ENCODE data around the gene PKMYT1. TPM values are rescaled to one million over a fixed set of nuclear protein-coding genes. Genes with fewer than 3 reads are reported as not detected.
"Not testable (repeated sequence)": the region's sequence is repeated elsewhere in the genome, so short reads cannot be mapped to it uniquely, and the experiment has no call there.

The PKMYT1 gene
- total RNA-seq, 4 donors from 2014 or later = 1.6 to 1.7 TPM; not detected in 2

DNA sequence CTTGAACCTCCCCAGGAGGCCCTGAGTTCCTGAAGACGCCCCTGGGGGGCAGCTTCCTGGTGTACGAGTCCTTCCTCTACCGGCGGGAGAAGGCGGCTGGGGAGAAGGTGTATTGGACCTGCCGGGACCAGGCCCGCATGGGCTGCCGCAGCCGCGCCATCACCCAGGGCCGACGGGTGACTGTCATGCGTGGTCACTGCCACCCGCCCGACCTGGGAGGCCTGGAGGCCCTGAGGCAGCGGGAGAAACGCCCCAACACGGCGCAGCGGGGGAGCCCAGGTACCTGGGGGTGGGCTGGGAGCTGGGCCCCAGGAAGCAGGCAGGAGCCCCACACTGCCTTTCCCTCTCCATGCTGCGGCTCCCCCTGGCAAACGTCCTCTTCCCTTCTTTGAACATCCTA is 46.5 kb downstream of the PKMYT1 start:
- H3K27me3 ChIP-seq = no peaks in the 10 kb centered on the region
- TF ChIP-seq EP300 (IDR thresholded peaks at IDR 0.05) (no peak), POLR2AphosphoS5 (IDR thresholded peaks at IDR 0.05) (no peak), POLR2A (IDR thresholded peaks at IDR 0.05) (no peak), CTCF (IDR thresholded peaks at IDR 0.05) (no peak)
- no peak overlapping the region for H3K4me3 ChIP-seq
- H3K36me3 ChIP-seq = peaks cover 0 to 94% of the 10 kb centered on the region in 2 donors
- no peaks in the 10 kb centered on the region for H3K9me3 ChIP-seq
- H3K27ac ChIP-seq = no peak overlapping the region
- ATAC-seq = no peak
- 73% methylated on average over 4 of the region's 22 CpGs; no CpG with 5 or more reads in 1 of the 2 donors for WGBS, 2 donors (ENCODE audit: low coverage in 1 of 2)
- no peaks in the 10 kb centered on the region for H3K4me1 ChIP-seq

DNA sequence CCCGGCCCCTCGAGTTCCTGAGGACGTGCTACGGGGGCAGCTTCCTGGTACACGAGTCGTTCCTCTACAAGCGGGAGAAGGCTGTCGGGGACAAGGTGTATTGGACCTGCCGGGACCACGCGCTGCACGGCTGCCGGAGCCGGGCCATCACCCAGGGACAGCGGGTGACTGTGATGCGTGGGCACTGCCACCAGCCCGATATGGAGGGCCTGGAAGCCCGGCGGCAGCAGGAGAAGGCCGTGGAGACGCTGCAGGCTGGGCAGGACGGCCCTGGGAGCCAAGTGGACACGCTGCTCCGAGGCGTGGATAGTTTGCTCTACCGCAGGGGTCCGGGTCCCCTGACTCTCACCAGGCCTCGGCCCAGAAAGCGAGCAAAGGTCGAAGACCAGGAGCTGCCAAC is 47.1 kb downstream of the PKMYT1 start:
- Histone ChIP-seq H3K9me3 (no peaks in the 10 kb centered on the region), H3K4me1 (no peaks in the 10 kb centered on the region), H3K4me3 (no peak overlapping the region), H3K27me3 (no peaks in the 10 kb centered on the region), H3K36me3 (peaks cover 0 to 91% of the 10 kb centered on the region in 2 donors), H3K27ac (no peak overlapping the region)
- WGBS, 2 donors (ENCODE audit: low coverage in 1 of 2) = no CpG with 5 or more reads among the region's 30 CpGs
- ATAC-seq = no peak
- TF ChIP-seq POLR2A (IDR thresholded peaks at IDR 0.05) = no peak
- TF ChIP-seq EP300 (IDR thresholded peaks at IDR 0.05) = no peak

DNA sequence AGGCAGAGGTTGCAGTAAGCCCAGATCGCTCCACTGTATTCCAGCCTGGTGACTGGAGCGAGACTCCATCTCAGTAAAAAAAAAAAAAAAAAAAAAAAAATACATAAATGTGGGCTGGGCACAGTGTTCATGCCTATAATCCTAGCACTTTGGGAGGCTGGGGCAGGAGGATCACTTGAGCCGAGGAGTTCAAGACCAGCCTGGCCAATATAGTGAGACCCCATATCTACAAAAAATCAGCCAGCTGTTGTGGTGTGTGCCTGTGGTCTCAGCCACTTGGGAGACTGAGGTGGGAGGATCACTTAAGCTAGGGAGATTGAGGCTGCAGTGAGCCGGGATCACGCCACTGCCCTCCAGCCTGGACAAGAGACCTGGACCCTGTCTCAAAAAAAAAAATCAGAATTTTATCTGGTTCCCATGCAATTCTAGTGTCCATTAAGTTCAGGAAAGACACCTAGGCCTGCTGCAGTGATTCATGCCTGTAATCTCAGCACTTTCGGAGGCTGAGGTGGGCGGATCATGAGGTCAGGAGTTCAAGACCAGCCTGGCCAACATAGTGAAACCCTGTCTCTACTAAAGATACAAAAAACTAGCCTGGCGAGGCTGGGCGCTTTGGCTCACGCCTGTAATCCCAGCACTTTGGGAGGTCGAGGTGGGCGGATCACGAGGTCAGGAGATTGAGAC is 48.9 kb downstream of the PKMYT1 start:
- Histone ChIP-seq H3K36me3 (peaks cover 0 to 73% of the 10 kb centered on the region in 2 donors), H3K4me1 (peaks cover 0 to 12% (median 0%) of the 10 kb centered on the region in 3 donors)
- not testable (repeated sequence) for H3K9me3 ChIP-seq, H3K27me3 ChIP-seq, ATAC-seq, H3K4me3 ChIP-seq, H3K27ac ChIP-seq
- 81 to 100% methylated on average over 2 to 6 of the region's 13 CpGs for WGBS, 2 donors (ENCODE audit: low coverage in 1 of 2)

- TF ChIP-seq EP300 (IDR thresholded peaks at IDR 0.05) = no peak
- TF ChIP-seq POLR2A (IDR thresholded peaks at IDR 0.05) = no peak
- no peak for TF ChIP-seq CTCF (IDR thresholded peaks at IDR 0.05)
- no peak for TF ChIP-seq POLR2AphosphoS5 (IDR thresholded peaks at IDR 0.05)
- H3K36me3 ChIP-seq = peaks cover 0 to 62% of the 10 kb centered on the region in 2 donors
- no CpG with 5 or more reads among the region's 15 CpGs for WGBS, 2 donors (ENCODE audit: low coverage in 1 of 2)
These were observed 50.0 kb downstream of the PKMYT1 start for GRCh38 chr16:2930236-2930635.

GRCh38 chr16:2929693-2930092 is 50.6 kb downstream of the PKMYT1 start:
- Histone ChIP-seq H3K9me3 (no peaks in the 10 kb centered on the region), H3K4me3 (no peak overlapping the region), H3K4me1 (peaks cover 0 to 18% (median 0%) of the 10 kb centered on the region in 3 donors), H3K36me3 (peaks cover 0 to 61% of the 10 kb centered on the region in 2 donors), H3K27ac (no peak overlapping the region), H3K27me3 (no peaks in the 10 kb centered on the region)
- WGBS, 2 donors (ENCODE audit: low coverage in 1 of 2) = no CpG with 5 or more reads among the region's 14 CpGs
- TF ChIP-seq POLR2AphosphoS5 (IDR thresholded peaks at IDR 0.05) = no peak
- TF ChIP-seq POLR2A (IDR thresholded peaks at IDR 0.05) = no peak
- no peak for TF ChIP-seq EP300 (IDR thresholded peaks at IDR 0.05)
- TF ChIP-seq CTCF (IDR thresholded peaks at IDR 0.05) = no peak
- ATAC-seq = no peak

More at GRCh38 chr16:2930236-2930635, 50.0 kb downstream of the PKMYT1 start:
- Histone ChIP-seq H3K4me1 (peaks cover 0 to 13% (median 0%) of the 10 kb centered on the region in 3 donors), H3K27ac (no peak overlapping the region), H3K4me3 (no peak overlapping the region), H3K27me3 (no peaks in the 10 kb centered on the region), H3K9me3 (no peaks in the 10 kb centered on the region)
- no peak for ATAC-seq

DNA sequence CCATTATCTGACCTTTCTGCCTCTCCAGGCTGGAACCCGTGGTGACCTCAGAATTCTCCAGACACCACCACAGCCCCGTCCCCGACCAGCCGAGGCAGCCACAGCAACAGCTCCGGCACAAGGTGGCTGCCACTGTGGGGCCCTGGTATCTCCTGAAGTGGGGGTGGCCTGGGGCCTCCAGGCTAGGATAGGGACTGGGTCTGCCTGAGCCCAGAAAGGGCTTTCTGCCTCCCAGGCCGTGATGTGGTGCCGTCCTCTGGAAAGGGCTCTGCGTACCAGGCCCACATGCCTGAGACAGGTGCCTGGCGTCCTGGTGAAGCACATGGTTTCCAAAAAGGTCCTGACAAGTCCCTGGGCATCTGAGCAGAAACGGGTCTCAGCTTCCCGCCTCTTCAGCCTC is 51.5 kb downstream of the PKMYT1 start:
- no peaks in the 10 kb centered on the region for H3K27me3 ChIP-seq
- H3K27ac ChIP-seq = no peak overlapping the region
- H3K36me3 ChIP-seq = peaks cover 0 to 59% of the 10 kb centered on the region in 2 donors
- ATAC-seq = no peak
- H3K4me3 ChIP-seq = no peak overlapping the region
- no CpG with 5 or more reads among the region's 11 CpGs for WGBS, 2 donors (ENCODE audit: low coverage in 1 of 2)
- peaks cover 0 to 18% (median 0%) of the 10 kb centered on the region in 3 donors for H3K4me1 ChIP-seq
- TF ChIP-seq EP300 (IDR thresholded peaks at IDR 0.05) = no peak
- no peak for TF ChIP-seq POLR2A (IDR thresholded peaks at IDR 0.05)
- TF ChIP-seq POLR2AphosphoS5 (IDR thresholded peaks at IDR 0.05) = no peak
- TF ChIP-seq CTCF (IDR thresholded peaks at IDR 0.05) = no peak
- no peaks in the 10 kb centered on the region for H3K9me3 ChIP-seq

GRCh38 chr16:2928151-2928550 is 52.1 kb downstream of the PKMYT1 start:
- WGBS, 2 donors (ENCODE audit: low coverage in 1 of 2) = 95 to 100% methylated on average over 1 to 3 of the region's 4 CpGs
- not testable (repeated sequence) for H3K4me3 ChIP-seq, H3K27ac ChIP-seq, H3K9me3 ChIP-seq, ATAC-seq, H3K27me3 ChIP-seq
- H3K36me3 ChIP-seq = peaks cover 0 to 57% of the 10 kb centered on the region in 2 donors
- peaks cover 0 to 18% (median 0%) of the 10 kb centered on the region in 3 donors for H3K4me1 ChIP-seq

All from gastroesophageal sphincter (tissue), 4 donors.